ENCODE results near the gene KANK3.

DNA sequence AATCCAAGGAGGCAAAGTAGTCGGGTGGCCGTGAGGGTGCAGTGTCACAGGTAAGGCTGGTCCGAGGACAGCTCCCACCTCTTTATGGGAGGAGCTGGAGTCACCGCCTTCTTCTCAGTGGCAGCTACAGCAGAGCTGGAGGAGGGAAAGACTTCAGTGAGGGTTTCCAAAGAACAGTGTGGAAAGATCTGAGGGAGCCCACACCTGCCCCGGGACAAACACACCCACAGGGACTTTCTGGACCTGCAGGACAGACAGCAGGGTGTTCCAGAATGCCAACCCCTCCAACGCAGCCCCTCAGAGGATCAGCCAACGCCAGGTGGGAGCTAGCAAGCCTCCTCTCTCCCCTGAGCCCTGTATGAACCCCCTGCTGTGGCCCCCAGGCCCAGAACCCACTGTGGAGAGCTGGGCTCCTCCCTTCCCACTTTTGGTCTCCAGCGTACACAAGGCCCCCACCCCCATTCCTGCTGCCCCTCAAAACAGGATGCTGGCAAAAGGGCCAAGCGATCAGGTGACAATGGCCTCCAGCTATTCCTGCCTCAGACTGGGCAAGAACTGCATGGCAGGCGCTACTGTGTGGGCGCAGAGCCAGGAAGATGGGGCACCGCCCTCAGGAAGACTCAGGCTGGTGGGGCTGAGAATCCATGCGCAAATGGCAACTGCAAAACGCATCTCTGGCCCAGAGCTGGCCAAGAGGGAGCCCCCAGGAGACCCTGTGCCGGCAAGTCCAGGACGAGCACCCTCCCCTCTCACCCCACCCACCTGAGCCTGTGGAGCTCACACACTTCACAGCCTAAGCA, 31.4 kb downstream of the KANK3 start:
- TF ChIP-seq, protein P1, sequence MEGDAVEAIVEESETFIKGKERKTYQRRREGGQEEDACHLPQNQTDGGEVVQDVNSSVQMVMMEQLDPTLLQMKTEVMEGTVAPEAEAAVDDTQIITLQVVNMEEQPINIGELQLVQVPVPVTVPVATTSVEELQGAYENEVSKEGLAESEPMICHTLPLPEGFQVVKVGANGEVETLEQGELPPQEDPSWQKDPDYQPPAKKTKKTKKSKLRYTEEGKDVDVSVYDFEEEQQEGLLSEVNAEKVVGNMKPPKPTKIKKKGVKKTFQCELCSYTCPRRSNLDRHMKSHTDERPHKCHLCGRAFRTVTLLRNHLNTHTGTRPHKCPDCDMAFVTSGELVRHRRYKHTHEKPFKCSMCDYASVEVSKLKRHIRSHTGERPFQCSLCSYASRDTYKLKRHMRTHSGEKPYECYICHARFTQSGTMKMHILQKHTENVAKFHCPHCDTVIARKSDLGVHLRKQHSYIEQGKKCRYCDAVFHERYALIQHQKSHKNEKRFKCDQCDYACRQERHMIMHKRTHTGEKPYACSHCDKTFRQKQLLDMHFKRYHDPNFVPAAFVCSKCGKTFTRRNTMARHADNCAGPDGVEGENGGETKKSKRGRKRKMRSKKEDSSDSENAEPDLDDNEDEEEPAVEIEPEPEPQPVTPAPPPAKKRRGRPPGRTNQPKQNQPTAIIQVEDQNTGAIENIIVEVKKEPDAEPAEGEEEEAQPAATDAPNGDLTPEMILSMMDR (IDR thresholded peaks at IDR 0.05; ENCODE audit: insufficient read depth, low read depth, low read length) = no peak
- no peak for TF ChIP-seq EZH2 (IDR thresholded peaks at IDR 0.05; ENCODE audit: insufficient read depth, low read length)
